ENCODE measurements around the gene VPS4A. TPM values are rescaled to one million over a fixed set of nuclear protein-coding genes. Genes with fewer than 3 reads are reported as not detected.

Gene VPS4A
- total RNA-seq, 1 donor from 2014 or later: 21.9 TPM

DNA sequence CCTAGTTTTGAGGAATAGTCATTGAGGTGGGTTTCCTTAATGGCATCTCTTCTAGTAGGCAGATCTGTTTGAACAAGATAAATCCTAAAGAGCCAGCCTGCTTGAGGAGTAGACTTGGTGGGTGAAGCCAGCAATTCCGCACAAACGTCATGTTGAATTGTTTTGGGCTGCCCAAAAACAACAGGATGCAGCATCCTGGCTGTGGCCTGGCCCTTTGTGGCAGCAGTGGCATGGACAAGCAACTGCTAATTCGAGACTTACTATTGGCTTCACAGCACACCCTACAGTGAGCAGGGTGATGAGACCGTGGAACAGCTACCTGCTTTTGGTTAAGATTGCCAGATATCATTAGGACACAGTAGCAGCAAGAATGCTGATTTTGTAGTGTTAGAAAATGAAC is 9.3 kb upstream of the VPS4A start:
- no peaks in the 10 kb centered on the region for H3K36me3 ChIP-seq
- H2AFZ ChIP-seq (replicated peaks): no peak overlapping the region
- no peak overlapping the region for H3K27ac Mint-ChIP-seq
- no peaks in the 10 kb centered on the region for H3K27me3 Mint-ChIP-seq (ENCODE audit: insufficient read depth, low read depth)
- no peaks in the 10 kb centered on the region for H3F3A ChIP-seq (ENCODE audit: low read depth)
- no peaks in the 10 kb centered on the region for H4K20me1 ChIP-seq (ENCODE audit: low read depth)
- no peak for DNase-seq (ENCODE audit: low spot score)
- no peaks in the 10 kb centered on the region for H3K9me3 ChIP-seq (ENCODE audit: low read depth)
- no peak overlapping the region for H3K9ac ChIP-seq
- no peak overlapping the region for H3K27ac ChIP-seq
- H3K36me3 Mint-ChIP-seq: peaks cover 17% of the 10 kb centered on the region
- no peaks in the 10 kb centered on the region for H3K79me2 ChIP-seq (ENCODE audit: low read depth)
- no peaks in the 10 kb centered on the region for H3K9me3 Mint-ChIP-seq
- TF ChIP-seq, protein P1, sequence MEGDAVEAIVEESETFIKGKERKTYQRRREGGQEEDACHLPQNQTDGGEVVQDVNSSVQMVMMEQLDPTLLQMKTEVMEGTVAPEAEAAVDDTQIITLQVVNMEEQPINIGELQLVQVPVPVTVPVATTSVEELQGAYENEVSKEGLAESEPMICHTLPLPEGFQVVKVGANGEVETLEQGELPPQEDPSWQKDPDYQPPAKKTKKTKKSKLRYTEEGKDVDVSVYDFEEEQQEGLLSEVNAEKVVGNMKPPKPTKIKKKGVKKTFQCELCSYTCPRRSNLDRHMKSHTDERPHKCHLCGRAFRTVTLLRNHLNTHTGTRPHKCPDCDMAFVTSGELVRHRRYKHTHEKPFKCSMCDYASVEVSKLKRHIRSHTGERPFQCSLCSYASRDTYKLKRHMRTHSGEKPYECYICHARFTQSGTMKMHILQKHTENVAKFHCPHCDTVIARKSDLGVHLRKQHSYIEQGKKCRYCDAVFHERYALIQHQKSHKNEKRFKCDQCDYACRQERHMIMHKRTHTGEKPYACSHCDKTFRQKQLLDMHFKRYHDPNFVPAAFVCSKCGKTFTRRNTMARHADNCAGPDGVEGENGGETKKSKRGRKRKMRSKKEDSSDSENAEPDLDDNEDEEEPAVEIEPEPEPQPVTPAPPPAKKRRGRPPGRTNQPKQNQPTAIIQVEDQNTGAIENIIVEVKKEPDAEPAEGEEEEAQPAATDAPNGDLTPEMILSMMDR (IDR thresholded peaks at IDR 0.05): no peak
- TF ChIP-seq EZH2 (IDR thresholded peaks at IDR 0.05) (no peak), EZH2phosphoT487 (IDR thresholded peaks at IDR 0.05) (no peak)
- no peaks in the 10 kb centered on the region for H3K4me1 ChIP-seq
- no peak overlapping the region for H3K4me3 Mint-ChIP-seq
- no peaks in the 10 kb centered on the region for H3K27me3 ChIP-seq
- no peak overlapping the region for H3K4me3 ChIP-seq
- H3K4me2 ChIP-seq: no peak overlapping the region
- no peaks in the 10 kb centered on the region for H3K4me1 Mint-ChIP-seq

DNA sequence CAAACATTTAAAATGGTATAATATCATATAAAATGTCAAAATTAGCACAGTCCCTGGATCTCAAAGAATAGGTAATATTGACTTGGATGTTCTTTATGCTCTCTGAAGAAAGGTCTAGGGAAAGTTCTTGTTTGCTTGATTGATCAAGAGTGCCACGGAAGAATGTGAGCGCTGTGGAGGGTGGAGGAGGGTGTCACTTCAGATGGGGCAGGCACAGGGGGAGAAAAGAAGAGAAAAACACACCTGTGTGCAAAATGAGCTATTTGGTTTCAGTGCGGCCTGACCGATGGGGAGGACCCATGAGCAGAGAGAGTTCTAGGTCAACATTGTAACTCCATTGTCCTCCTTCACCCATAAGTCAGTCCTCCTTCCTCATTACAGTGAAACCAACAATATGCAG is 8.8 kb upstream of the VPS4A start:
- no peak overlapping the region for H3K4me3 Mint-ChIP-seq

DNA sequence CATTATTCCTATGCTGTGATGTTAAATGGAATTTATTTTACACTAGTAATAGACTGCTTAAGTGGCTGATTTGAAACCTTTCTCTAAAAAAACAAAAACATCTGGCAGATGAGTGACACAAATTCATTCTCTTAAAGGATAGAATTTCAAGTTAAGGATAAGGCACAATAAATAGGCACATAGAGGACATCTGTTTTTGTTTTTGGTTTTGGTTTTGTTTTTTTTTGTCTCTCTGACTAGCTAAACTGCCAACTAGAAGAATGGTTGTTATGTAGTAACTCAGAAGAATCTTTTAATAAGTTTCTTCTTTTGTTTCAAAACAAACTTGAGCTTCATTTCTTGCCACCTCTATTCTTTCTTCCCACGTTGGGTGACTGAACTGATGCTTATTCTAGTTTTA is 5.1 kb upstream of the VPS4A start:
- no peak for TF ChIP-seq EZH2 (IDR thresholded peaks at IDR 0.05)
- TF ChIP-seq, protein P1 (IDR thresholded peaks at IDR 0.05): no peak
- Histone ChIP-seq H3K9me3 (ENCODE audit: low read depth) (no peaks in the 10 kb centered on the region), H3K36me3 (no peaks in the 10 kb centered on the region), H3K4me2 (no peak overlapping the region), H3K4me3 (no peak overlapping the region), H3K9ac (no peak overlapping the region), H2AFZ (replicated peaks) (no peak overlapping the region), H4K20me1 (ENCODE audit: low read depth) (no peaks in the 10 kb centered on the region), H3F3A (ENCODE audit: low read depth) (peaks cover 26% of the 10 kb centered on the region), H3K4me1 (no peaks in the 10 kb centered on the region), H3K27ac (no peak overlapping the region), H3K79me2 (ENCODE audit: low read depth) (no peaks in the 10 kb centered on the region), H3K27me3 (no peaks in the 10 kb centered on the region)
- DNase-seq (ENCODE audit: low spot score): no peak
- Mint-ChIP-seq H3K4me3 (no peak overlapping the region), H3K4me1 (peaks cover 9% of the 10 kb centered on the region), H3K9me3 (no peaks in the 10 kb centered on the region), H3K36me3 (peaks cover 5% of the 10 kb centered on the region), H3K27me3 (ENCODE audit: insufficient read depth, low read depth) (peaks cover 3% of the 10 kb centered on the region), H3K27ac (no peak overlapping the region)

More for the DNA sequence above, 8.8 kb upstream of the VPS4A start:
- DNase-seq (ENCODE audit: low spot score): no peak
- Histone ChIP-seq H3K27me3 (no peaks in the 10 kb centered on the region), H3K9ac (no peak overlapping the region), H3F3A (ENCODE audit: low read depth) (peaks cover 4% of the 10 kb centered on the region), H3K4me3 (no peak overlapping the region), H3K4me2 (no peak overlapping the region), H4K20me1 (ENCODE audit: low read depth) (no peaks in the 10 kb centered on the region), H2AFZ (replicated peaks) (no peak overlapping the region), H3K4me1 (no peaks in the 10 kb centered on the region), H3K79me2 (ENCODE audit: low read depth) (no peaks in the 10 kb centered on the region), H3K36me3 (no peaks in the 10 kb centered on the region), H3K27ac (no peak overlapping the region), H3K9me3 (ENCODE audit: low read depth) (no peaks in the 10 kb centered on the region)
- Mint-ChIP-seq H3K4me1 (no peaks in the 10 kb centered on the region), H3K9me3 (no peaks in the 10 kb centered on the region), H3K36me3 (peaks cover 17% of the 10 kb centered on the region), H3K27me3 (ENCODE audit: insufficient read depth, low read depth) (no peaks in the 10 kb centered on the region), H3K27ac (no peak overlapping the region)
- TF ChIP-seq, protein P1 (IDR thresholded peaks at IDR 0.05): no peak
- TF ChIP-seq EZH2phosphoT487 (IDR thresholded peaks at IDR 0.05) (no peak), EZH2 (IDR thresholded peaks at IDR 0.05) (no peak)
